ENCODE measurements around the gene ANO8.

The ANO8 gene

GRCh38 chr19:17327654-17328516, 6.8 kb downstream of the ANO8 start:
- no peak for DNase-seq (ENCODE audit: low read depth)

GRCh38 chr19:17327068-17327653, 7.5 kb downstream of the ANO8 start:
- DNase-seq (ENCODE audit: low read depth), result no peak

GRCh38 chr19:17326595-17326966, 8.1 kb downstream of the ANO8 start:
- DNase-seq (ENCODE audit: low read depth), result no peak

GRCh38 chr19:17325881-17326594, 8.6 kb downstream of the ANO8 start:
- no peak for DNase-seq (ENCODE audit: low read depth)

GRCh38 chr19:17325133-17325532, 9.5 kb downstream of the ANO8 start:
- DNase-seq (ENCODE audit: low read depth), result no peak

GRCh38 chr19:17324357-17325114, 10.1 kb downstream of the ANO8 start:
- no peak for DNase-seq (ENCODE audit: low read depth)

GRCh38 chr19:17323964-17324332, 10.7 kb downstream of the ANO8 start:
- DNase-seq (ENCODE audit: low read depth), result no peak

- DNase-seq (ENCODE audit: low read depth), result no peak
These were observed 11.2 kb downstream of the ANO8 start for GRCh38 chr19:17323300-17323963.

GRCh38 chr19:17322854-17323253, 11.8 kb downstream of the ANO8 start:
- DNase-seq (ENCODE audit: low read depth), result no peak

- DNase-seq (ENCODE audit: low read depth), result no peak
These were observed 12.8 kb downstream of the ANO8 start for GRCh38 chr19:17321655-17322489.

GRCh38 chr19:17320435-17320834, 14.2 kb downstream of the ANO8 start:
- DNase-seq (ENCODE audit: low read depth), result no peak

GRCh38 chr19:17319473-17320238, 15.0 kb downstream of the ANO8 start:
- DNase-seq (ENCODE audit: low read depth), result no peak

GRCh38 chr19:17318966-17319365, 15.7 kb downstream of the ANO8 start:
- DNase-seq (ENCODE audit: low read depth), result no peak

GRCh38 chr19:17314007-17314593, 20.6 kb downstream of the ANO8 start:
- DNase-seq (ENCODE audit: low read depth), result no peak

- DNase-seq (ENCODE audit: low read depth), result no peak
These were observed 22.2 kb downstream of the ANO8 start for GRCh38 chr19:17312189-17313113.

GRCh38 chr19:17311455-17312188, 23.0 kb downstream of the ANO8 start:
- no peak for DNase-seq (ENCODE audit: low read depth)

GRCh38 chr19:17309965-17310461, 24.6 kb downstream of the ANO8 start:
- DNase-seq (ENCODE audit: low read depth), result no peak

All from fibroblast of the conjunctiva (primary cell).